Anterior cingulate cortex (tissue), 58 donors: ENCODE measurements around the gene CNTNAP2.

Source experiments
- DNase-seq, 58 donors: peaks; one replicate each; lab custom pipeline; 2025; lab: John Stamatoyannopoulos, UW

CNTNAP2 gene

GRCh38 chr7:148328906-148329305 is 2212.3 kb downstream of the CNTNAP2 start:
- no peak for DNase-seq

GRCh38 chr7:148330124-148330818 is 2213.7 kb downstream of the CNTNAP2 start:
- DNase-seq: no peak

- DNase-seq: no peak
Observed at GRCh38 chr7:148330822-148331221, 2214.2 kb downstream of the CNTNAP2 start.

GRCh38 chr7:148331456-148331855 is 2214.9 kb downstream of the CNTNAP2 start:
- DNase-seq: peak in 2 of 58 donors; percentile 5 to 10

- DNase-seq: no peak
Observed at GRCh38 chr7:148332191-148333186, 2215.9 kb downstream of the CNTNAP2 start.

GRCh38 chr7:148334441-148334956 is 2217.9 kb downstream of the CNTNAP2 start:
- no peak for DNase-seq

GRCh38 chr7:148334959-148335577 is 2218.5 kb downstream of the CNTNAP2 start:
- DNase-seq: peak in 4 of 58 donors; percentile 6 to 25 (median 14)

GRCh38 chr7:148335790-148336189 is 2219.2 kb downstream of the CNTNAP2 start:
- no peak for DNase-seq

GRCh38 chr7:148336411-148336810 is 2219.8 kb downstream of the CNTNAP2 start:
- DNase-seq: no peak

GRCh38 chr7:148337246-148337965 is 2220.8 kb downstream of the CNTNAP2 start:
- no peak for DNase-seq

- DNase-seq: no peak
Observed at GRCh38 chr7:148337995-148338747, 2221.6 kb downstream of the CNTNAP2 start.

GRCh38 chr7:148340438-148341280 is 2224.1 kb downstream of the CNTNAP2 start:
- DNase-seq: no peak

- DNase-seq: no peak
Observed at GRCh38 chr7:148344406-148344805, 2227.8 kb downstream of the CNTNAP2 start.

- DNase-seq: no peak
Observed at GRCh38 chr7:148347981-148348380, 2231.4 kb downstream of the CNTNAP2 start.

GRCh38 chr7:148348466-148348865 is 2231.9 kb downstream of the CNTNAP2 start:
- no peak for DNase-seq

GRCh38 chr7:148356303-148356702 is 2239.7 kb downstream of the CNTNAP2 start:
- DNase-seq: no peak

- no peak for DNase-seq
Observed at GRCh38 chr7:148362541-148362940, 2245.9 kb downstream of the CNTNAP2 start.

- DNase-seq: no peak
Observed at GRCh38 chr7:148367731-148368475, 2251.3 kb downstream of the CNTNAP2 start.
